GM18907 (cell line): Measurements from ENCODE around the gene CYSTM1.

Experiments
- ATAC-seq: cut with Tn5 transposase; IDR thresholded peaks from one replicate; pipeline ENCODE4 v1.9.1; 2021; ENCODE audit warnings: mild to moderate bottlenecking, moderate library complexity; ENCODE audit not compliant: unreplicated experiment

CYSTM1 gene

GRCh38 chr5:140287801-140288521 is 113.0 kb downstream of the CYSTM1 start:
- ATAC-seq = no peak

- ATAC-seq = no peak
Observed at GRCh38 chr5:140292212-140293036, 117.4 kb downstream of the CYSTM1 start.
